GM12878 (cell line): Measurements from ENCODE around the gene ATXN2. TPM values are rescaled to one million over a fixed set of nuclear protein-coding genes. Genes with fewer than 3 reads are reported as not detected.

Experiments used
- CEBPB ChIP-seq, 2 experiments: fragments of 150-350 bp in 1 of 2; IDR thresholded peaks; 2 replicates each; pipeline ENCODE4 v1.6.1; 2012 to 2014; ENCODE audit warnings: low read depth in 2 of 2, low read length in 2 of 2, borderline replicate concordance in 1 of 2, inconsistent platforms in 1 of 2
- E2F4 ChIP-seq: IDR thresholded peaks from 2 replicates; pipeline ENCODE4 v1.6.1; 2012; ENCODE audit warnings: low read depth, low read length, improper control_type of control experiment
- E2F8 ChIP-seq: fragments of 450-650 bp; IDR thresholded peaks from 2 replicates; pipeline ENCODE4 v1.6.1; 2018; ENCODE audit warnings: mild to moderate bottlenecking, low read depth, moderate library complexity; ENCODE audit not compliant: partially characterized antibody
- ESRRA ChIP-seq: IDR thresholded peaks from 2 replicates; pipeline ENCODE4 v1.6.1; 2012; ENCODE audit warnings: mild to moderate bottlenecking, low read length, improper control_type of control experiment
- EZH2 ChIP-seq: IDR thresholded peaks from 2 replicates; pipeline ENCODE4 v1.6.1; 2012; ENCODE audit warnings: low read depth, mild to moderate bottlenecking, control low read depth, inconsistent platforms, low read length, borderline replicate concordance; ENCODE audit not compliant: control insufficient read depth
- GABPA ChIP-seq: IDR thresholded peaks from 2 replicates; pipeline ENCODE4 v1.6.1; 2014; ENCODE audit warnings: antibody characterized with exemption, low read depth, mild to moderate bottlenecking, inconsistent platforms
- HDAC6 ChIP-seq: fragments of 200-600 bp; sonication (generic); IDR thresholded peaks from one replicate; pipeline ENCODE4 v1.8.0; 2017; ENCODE audit warnings: antibody characterized with exemption; ENCODE audit not compliant: unreplicated experiment
- JUND ChIP-seq: IDR thresholded peaks from 2 replicates; pipeline ENCODE4 v1.6.1; 2012; ENCODE audit warnings: low read depth, mild to moderate bottlenecking, low read length, improper control_type of control experiment, moderate library complexity
- PAX8 ChIP-seq: fragments of 450-650 bp; IDR thresholded peaks from 2 replicates; pipeline ENCODE4 v1.6.1; 2017; ENCODE audit warnings: mild to moderate bottlenecking, moderate library complexity
- RBBP5 ChIP-seq: fragments of 200-600 bp; sonication (generic); conservative IDR thresholded peaks from 2 replicates; pipeline ENCODE4 v1.6.1; 2016
- RFX5 ChIP-seq: IDR thresholded peaks from 2 replicates; pipeline ENCODE4 v1.6.1; 2011; ENCODE audit warnings: low read depth, low read length, improper control_type of control experiment
- SIX5 ChIP-seq: IDR thresholded peaks from 2 replicates; pipeline ENCODE4 v1.6.1; 2011; ENCODE audit warnings: mild to moderate bottlenecking, low read depth, low read length, moderate library complexity; ENCODE audit not compliant: severe bottlenecking
- SKIL ChIP-seq: fragments of 450-650 bp; IDR thresholded peaks from 2 replicates; pipeline ENCODE4 v1.6.1; 2017; ENCODE audit warnings: mild to moderate bottlenecking, low read depth, inconsistent platforms; ENCODE audit not compliant: poor library complexity, severe bottlenecking
- STAT1 ChIP-seq: fragments of 450-650 bp; conservative IDR thresholded peaks from 2 replicates; pipeline ENCODE4 v1.6.1; 2014; ENCODE audit warnings: antibody characterized with exemption, mild to moderate bottlenecking
- TCF12 ChIP-seq: IDR thresholded peaks from 2 replicates; pipeline ENCODE4 v1.6.1; 2011; ENCODE audit warnings: low read depth, mild to moderate bottlenecking, low read length
- TCF3 ChIP-seq: IDR thresholded peaks from 2 replicates; pipeline ENCODE4 v1.6.1; 2012; ENCODE audit warnings: low read depth, mild to moderate bottlenecking, low read length, borderline replicate concordance; ENCODE audit not compliant: insufficient read depth
- WRNIP1 ChIP-seq: IDR thresholded peaks from 2 replicates; pipeline ENCODE4 v1.6.1; 2011; ENCODE audit warnings: low read depth, low read length, improper control_type of control experiment, borderline replicate concordance
- ZBTB11 ChIP-seq: fragments of 450-650 bp; formaldehyde crosslinking; IDR thresholded peaks from 2 replicates; pipeline ENCODE4 v1.5.0; 2022; ENCODE audit warnings: mild to moderate bottlenecking, missing genetic modification characterization
- polyA plus RNA-seq, 11 experiments: library from polyadenylated mRNA; depleted of rRNA in 4 of 11; unstranded in 6 of 11; stranded (reverse) in 5 of 11; fragments of >200 nt; fragmentation: Nextera tagmentation in 4 of 11; fragmentation: Illumina TruSeq in 1 of 11; extraction: Ambion mirVana in 4 of 11; extraction: Trizol in 1 of 11; gene quantifications; 1 replicate in 1 of 11; 2 replicates in 10 of 11; pipeline versions ENCODE4 v1.2.1 to v1.2.3, GENCODE V29; 2011 to 2016; ENCODE audit warnings: inconsistent platforms in 2 of 11, missing spikeins in 2 of 11, low read depth in 1 of 11
- total RNA-seq, 4 experiments: library from RNA; depleted of rRNA in 3 of 4; stranded (reverse); fragments of >200 nt in 3 of 4; fragmentation: Illumina TruSeq in 1 of 4; extraction: Trizol in 1 of 4; gene quantifications; 2 replicates each; pipeline versions ENCODE4 v1.2.1 to v1.2.3, GENCODE V29; 2013 to 2021

ATXN2 gene
- total and polyA plus RNA-seq, 10 of the 15 experiments (the other 5 are each of a cell fraction or from before 2014, with no cell fraction given), result 8.8 to 31.5 (median 19.0) TPM

GRCh38 chr12:111430433-111431353 is 168.4 kb downstream of the ATXN2 start (continued):
- no peak for TF ChIP-seq PAX8
- no peak for TF ChIP-seq ZBTB11 (CRISPR knock-in tag)
- no peak for TF ChIP-seq JUND
- TF ChIP-seq CEBPB (IDR thresholded peaks at IDR 0.05; ENCODE audit: borderline replicate concordance in 1 of 2, low read depth in 2 of 2, low read length in 2 of 2), result no peak
- no peak for TF ChIP-seq E2F4
- no peak for TF ChIP-seq ESRRA
- 0 out of 2 replicates have a peak, but pooled peaks have one; percentile 12 for TF ChIP-seq STAT1
- no peak for TF ChIP-seq WRNIP1
- no peak for TF ChIP-seq SKIL
- no peak for TF ChIP-seq RFX5
- TF ChIP-seq GABPA, result no peak
- TF ChIP-seq TCF3, result peak; percentile 63; the same call in 1 of the 2 replicates
- no peak for TF ChIP-seq EZH2
- no peak for TF ChIP-seq SIX5
- 0 out of 2 replicates have a peak, but pooled peaks have one; percentile 3 for TF ChIP-seq TCF12
- TF ChIP-seq RBBP5, result no peak
- no peak for TF ChIP-seq HDAC6
- no peak for TF ChIP-seq E2F8
